Measurements from ENCODE around the gene SSH2. TPM values are rescaled to one million over a fixed set of nuclear protein-coding genes. Genes with fewer than 3 reads are reported as not detected.
A peak's percentile ranks its signal among the peaks of the same experiment; 100 is the strongest.

SSH2 gene
- total and polyA plus RNA-seq, 9 of the 15 experiments (the other 6 are each of a cell fraction or from before 2014, with no cell fraction given): 3.9 to 16.1 (median 10.2) TPM

- TF ChIP-seq IRF1 (CRISPR knock-in tag; IDR thresholded peaks at IDR 0.05; ENCODE audit: borderline replicate concordance) (no peak), ZNF431 (CRISPR knock-in tag; IDR thresholded peaks at IDR 0.05) (no peak), ELK1 (CRISPR knock-in tag; IDR thresholded peaks at IDR 0.05) (no peak), EHMT2 (IDR thresholded peaks at IDR 0.05) (no peak), SIN3B (IDR thresholded peaks at IDR 0.05; ENCODE audit: low read depth) (no peak), REST (IDR thresholded peaks at IDR 0.05; ENCODE audit: borderline replicate concordance) (no peak), REST (CRISPR knock-in tag; IDR thresholded peaks at IDR 0.05; ENCODE audit: low read depth) (no peak), ZNF780A (CRISPR knock-in tag; IDR thresholded peaks at IDR 0.05) (no peak), FOXM1 (IDR thresholded peaks at IDR 0.05; ENCODE audit: low read depth) (no peak), FOXM1 (CRISPR knock-in tag; IDR thresholded peaks at IDR 0.05; ENCODE audit: low read depth) (no peak), TCF7L2 (IDR thresholded peaks at IDR 0.05; ENCODE audit: low read depth, low read length) (no peak), SRSF3 (IDR thresholded peaks at IDR 0.05; ENCODE audit: insufficient read depth, low read length) (no peak), NCOR1 (IDR thresholded peaks at IDR 0.05) (no peak), NFE2 (IDR thresholded peaks at IDR 0.05; ENCODE audit: low read depth) (peak; percentile 49)
- TF ChIP-seq, protein P1, sequence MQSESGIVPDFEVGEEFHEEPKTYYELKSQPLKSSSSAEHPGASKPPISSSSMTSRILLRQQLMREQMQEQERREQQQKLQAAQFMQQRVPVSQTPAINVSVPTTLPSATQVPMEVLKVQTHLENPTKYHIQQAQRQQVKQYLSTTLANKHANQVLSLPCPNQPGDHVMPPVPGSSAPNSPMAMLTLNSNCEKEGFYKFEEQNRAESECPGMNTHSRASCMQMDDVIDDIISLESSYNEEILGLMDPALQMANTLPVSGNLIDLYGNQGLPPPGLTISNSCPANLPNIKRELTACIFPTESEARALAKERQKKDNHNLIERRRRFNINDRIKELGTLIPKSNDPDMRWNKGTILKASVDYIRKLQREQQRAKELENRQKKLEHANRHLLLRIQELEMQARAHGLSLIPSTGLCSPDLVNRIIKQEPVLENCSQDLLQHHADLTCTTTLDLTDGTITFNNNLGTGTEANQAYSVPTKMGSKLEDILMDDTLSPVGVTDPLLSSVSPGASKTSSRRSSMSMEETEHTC (IDR thresholded peaks at IDR 0.05): no peak
- TF ChIP-seq, protein P2, sequence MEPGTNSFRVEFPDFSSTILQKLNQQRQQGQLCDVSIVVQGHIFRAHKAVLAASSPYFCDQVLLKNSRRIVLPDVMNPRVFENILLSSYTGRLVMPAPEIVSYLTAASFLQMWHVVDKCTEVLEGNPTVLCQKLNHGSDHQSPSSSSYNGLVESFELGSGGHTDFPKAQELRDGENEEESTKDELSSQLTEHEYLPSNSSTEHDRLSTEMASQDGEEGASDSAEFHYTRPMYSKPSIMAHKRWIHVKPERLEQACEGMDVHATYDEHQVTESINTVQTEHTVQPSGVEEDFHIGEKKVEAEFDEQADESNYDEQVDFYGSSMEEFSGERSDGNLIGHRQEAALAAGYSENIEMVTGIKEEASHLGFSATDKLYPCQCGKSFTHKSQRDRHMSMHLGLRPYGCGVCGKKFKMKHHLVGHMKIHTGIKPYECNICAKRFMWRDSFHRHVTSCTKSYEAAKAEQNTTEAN (CRISPR knock-in tag; IDR thresholded peaks at IDR 0.05): no peak
Measured at GRCh38 chr17:29796652-29797051, 133.4 kb downstream of the SSH2 start (continued).
